ENCODE results near the gene ACOT7.

The ACOT7 gene

GRCh38 chr1:6271554-6271953 lies 122.0 kb downstream of the ACOT7 start:
- DNase-seq (ENCODE audit: low read depth in 2 of 2, low spot score in 1 of 2) = no peak

GRCh38 chr1:6271006-6271405 lies 122.6 kb downstream of the ACOT7 start:
- DNase-seq (ENCODE audit: low read depth in 2 of 2, low spot score in 1 of 2) = no peak

DNA sequence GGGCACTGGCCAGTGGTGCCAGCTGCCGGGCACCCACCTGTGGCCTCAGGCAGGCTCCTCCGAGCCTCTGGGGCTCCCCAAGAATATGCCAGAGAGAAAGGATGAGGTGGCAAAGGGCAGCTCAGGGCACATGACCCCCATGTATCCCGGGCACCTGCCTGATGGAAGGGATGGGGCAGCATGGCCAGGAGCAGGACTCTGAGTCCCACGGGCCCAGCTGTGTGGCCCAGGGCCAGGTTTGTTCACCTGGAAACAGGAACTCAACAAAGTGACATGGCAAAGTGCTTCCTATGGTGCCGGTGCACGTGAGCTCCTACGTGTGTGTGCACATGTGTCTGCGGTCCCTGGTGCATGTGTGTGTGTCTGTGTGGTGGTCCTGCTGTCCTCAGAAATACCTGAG lies 123.2 kb downstream of the ACOT7 start:
- DNase-seq (ENCODE audit: low read depth in 2 of 2, low spot score in 1 of 2) = no peak

GRCh38 chr1:6269720-6270400 lies 123.7 kb downstream of the ACOT7 start:
- DNase-seq (ENCODE audit: low read depth in 2 of 2, low spot score in 1 of 2) = no peak

DNA sequence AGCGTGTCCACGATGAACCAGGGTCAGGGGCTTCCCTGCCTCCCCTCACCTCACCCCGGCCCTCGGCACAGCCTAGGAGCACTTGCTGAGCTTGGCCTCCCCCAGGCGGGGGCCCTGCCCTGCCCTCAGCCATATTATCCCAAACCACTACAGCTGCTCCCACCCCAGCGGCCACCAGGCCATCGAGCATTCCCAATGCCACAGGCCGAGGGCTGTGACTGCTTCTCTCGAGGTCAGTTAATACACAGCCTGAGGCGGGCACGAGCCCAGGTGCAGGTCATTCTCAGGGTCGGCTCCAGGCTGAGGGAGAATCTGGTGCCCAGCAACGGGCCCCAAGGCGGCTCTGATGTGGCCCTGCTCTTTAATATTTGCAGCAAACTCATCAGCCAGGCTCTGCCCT lies 124.3 kb downstream of the ACOT7 start:
- DNase-seq (ENCODE audit: low read depth in 2 of 2, low spot score in 1 of 2) = no peak

- DNase-seq (ENCODE audit: low read depth in 2 of 2, low spot score in 1 of 2) = no peak
These were observed 125.2 kb downstream of the ACOT7 start for GRCh38 chr1:6268415-6268814.

DNA sequence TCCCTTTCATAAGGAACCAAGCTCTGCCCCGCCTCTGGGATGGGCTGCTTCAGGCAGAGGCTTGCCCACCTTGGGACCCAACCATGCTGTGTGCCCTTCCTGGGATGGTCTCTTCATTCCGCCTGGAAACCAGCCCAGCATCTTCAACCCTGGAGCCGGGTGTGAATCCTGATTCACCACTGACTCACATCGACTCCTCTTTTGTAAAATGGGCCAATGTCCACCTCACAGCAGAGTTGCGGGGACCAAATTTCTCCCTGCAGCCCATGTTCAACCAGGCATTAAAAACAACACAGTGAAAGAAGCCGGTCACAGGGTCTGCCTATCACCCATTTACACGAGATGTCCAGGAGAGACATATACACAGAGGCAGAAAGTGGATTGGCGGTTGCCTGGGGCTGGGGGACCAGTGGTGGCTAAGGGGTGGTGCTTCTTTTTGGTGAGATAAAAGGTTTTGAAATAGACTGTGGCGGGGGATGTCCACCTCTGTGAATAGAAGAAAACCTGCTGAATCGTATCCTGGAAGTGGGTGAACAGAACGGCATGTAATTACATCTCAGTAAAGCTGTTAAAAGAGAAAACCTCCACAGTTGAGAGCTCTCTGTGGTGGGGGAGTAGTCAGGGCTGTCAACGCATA lies 125.8 kb downstream of the ACOT7 start:
- DNase-seq (ENCODE audit: low read depth in 2 of 2, low spot score in 1 of 2) = no peak

GRCh38 chr1:6266641-6267040 lies 126.9 kb downstream of the ACOT7 start:
- DNase-seq (ENCODE audit: low read depth in 2 of 2, low spot score in 1 of 2) = no peak

DNA sequence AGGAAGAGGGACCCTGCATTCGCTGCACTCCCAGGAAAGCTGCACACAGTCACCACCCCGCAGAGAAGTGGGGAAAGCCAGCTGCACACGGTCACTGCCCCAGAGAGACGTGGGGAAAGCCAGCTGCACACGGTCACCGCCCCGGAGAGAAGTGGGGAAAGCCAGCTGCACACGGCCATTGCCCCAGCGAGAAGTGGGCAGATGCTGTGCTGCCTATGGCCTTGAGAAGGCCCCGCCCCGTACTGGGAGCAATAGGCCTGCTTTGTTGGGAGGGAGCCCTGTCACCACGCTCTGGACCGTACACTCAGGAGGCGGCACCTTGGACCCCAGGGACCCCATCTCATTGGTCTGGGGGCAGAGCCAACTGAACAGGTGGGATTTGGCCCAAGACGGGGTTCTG lies 128.4 kb downstream of the ACOT7 start:
- no peak for DNase-seq (ENCODE audit: low read depth in 2 of 2, low spot score in 1 of 2)

DNA sequence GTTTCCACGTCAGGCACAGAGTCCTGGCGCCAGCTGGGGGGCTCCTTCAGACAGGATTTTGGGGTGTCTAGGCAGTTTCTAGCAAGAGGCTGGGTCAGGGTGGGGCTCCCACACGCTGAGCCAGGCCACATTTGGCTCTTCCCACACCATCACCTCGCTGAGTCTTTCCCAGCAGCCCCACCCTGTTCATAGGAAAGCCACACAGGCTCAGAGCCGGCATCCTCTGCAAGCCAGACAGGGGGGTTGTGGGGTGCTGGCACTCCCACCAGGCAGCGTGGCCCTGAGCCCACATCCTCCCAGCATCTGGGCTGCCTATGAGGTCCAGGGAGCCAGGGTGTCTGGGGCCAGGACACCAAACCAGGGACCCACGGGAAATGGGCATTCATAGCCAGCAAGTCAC lies 129.9 kb downstream of the ACOT7 start:
- DNase-seq (ENCODE audit: low read depth in 2 of 2, low spot score in 1 of 2) = no peak

DNA sequence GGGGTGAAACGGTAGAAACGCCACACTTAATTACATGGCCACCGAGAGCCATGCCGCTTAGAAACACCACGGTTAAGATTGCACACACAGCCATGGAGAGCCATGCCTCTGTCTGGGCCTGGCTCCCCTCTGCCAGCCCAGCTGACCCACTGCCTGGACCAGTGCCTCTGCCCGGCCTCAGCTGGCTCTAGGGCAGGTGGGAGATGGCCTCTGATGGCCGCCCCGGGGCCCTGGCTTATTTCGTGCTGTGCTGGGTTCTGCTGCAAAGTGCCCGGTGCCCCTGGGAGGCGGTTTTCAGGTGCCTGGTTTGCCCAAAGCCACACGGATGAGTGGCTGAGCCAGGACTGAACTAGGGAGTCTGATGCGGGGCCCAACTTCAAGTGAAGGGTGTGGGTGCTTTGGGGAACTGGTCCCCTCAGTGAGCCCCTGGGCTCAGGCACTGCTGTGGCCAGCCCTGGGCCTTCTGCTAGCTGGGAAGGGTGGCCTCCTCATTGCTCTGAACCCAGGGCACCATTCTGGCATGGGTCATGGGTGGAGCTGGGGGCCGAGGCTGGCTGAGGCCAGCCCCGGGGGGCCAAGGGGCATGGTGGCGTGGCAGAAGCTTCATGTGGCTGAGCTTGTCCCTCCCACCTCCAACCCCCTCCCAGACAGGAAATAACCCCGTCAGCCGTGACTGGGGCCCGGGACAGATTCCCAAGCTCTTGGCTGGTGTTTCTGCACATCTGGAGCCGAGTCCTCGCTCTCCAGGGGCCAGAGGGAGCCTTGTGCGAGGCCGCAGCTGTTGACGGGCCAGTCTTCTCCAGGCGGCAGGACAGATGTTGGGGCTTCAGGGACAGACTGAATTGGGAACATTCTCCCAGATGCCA lies 130.8 kb downstream of the ACOT7 start:
- DNase-seq (ENCODE audit: low read depth in 2 of 2, low spot score in 1 of 2) = no peak

- DNase-seq (ENCODE audit: low read depth in 2 of 2, low spot score in 1 of 2) = no peak
These were observed 132.0 kb downstream of the ACOT7 start for GRCh38 chr1:6261615-6261995.

- peak; percentile 14 to 40 for DNase-seq (ENCODE audit: low read depth in 2 of 2, low spot score in 1 of 2)
These were observed 132.5 kb downstream of the ACOT7 start, which contains the start of gene GPR153 for GRCh38 chr1:6260961-6261614. Gene GPR153, minus strand, starts transcription at chr1:6261098. Its CDS starts 6,193 bp downstream, at chr1:6254905.

- DNase-seq (ENCODE audit: low read depth in 2 of 2, low spot score in 1 of 2) = no peak
These were observed 133.1 kb downstream of the ACOT7 start for GRCh38 chr1:6260433-6260934.

DNA sequence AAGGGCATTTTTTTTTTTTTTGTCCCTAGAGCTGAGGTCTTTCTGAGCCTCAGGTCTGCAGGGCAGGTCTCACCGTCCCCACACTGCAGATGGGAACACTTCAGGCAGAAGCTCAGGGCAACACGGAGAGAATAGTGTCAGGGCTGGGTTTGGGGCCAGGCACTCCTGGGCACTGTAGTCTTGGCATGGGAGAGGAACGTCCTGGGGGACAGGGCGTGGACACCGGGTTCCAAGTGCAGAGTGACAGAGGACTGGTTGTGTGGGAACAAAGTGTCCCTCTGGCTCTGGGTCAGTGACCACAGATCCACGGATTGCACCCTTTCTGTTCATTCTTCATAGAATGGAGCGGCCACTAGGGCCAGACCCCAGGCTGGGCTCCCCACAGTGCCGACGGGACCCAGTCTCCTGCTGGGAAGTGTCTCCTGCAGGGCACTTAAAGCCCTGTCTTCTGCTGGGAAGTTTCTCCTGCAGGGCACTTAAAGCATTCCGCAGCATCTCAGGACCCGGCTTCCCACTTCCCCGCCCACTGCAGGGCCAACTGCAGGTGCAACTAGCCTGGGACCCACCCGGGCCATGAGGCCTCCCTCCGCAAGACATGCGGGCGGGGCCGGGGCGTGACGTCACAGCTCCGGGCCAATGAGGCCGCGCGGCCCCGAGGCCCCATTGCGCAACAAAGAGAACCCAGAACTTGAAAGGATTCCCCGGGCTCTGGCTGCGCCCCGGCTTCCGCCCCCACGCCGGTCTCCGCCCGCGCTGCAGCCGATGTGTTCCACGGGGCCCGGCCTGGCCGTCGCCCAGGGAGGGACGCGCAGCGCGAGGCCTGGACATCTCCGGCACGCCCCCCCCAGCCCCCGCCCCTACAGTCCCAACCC lies 133.8 kb downstream of the ACOT7 start:
- DNase-seq (ENCODE audit: low read depth in 2 of 2, low spot score in 1 of 2) = peak; percentile 45 to 58

DNA sequence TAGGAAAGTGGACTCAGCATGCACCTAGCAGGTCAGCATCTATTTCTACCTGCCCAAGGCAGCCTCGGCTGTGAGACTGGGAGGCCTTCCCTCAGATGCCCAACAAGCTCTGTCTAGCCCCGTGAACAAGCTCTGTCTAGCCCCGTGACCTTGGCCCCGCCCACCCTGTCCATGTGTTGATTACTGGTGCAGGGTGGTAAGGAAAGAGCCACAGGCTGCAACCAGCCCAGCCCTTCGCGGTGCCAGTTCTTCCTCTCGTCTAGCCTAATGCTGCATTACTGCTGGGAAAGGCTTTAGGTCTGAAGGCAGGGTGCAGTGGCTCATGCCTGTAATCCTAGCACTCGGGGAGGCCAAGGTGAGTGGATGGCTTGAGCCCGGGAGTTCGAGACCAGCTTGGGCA lies 134.9 kb downstream of the ACOT7 start:
- DNase-seq (ENCODE audit: low read depth in 2 of 2, low spot score in 1 of 2) = no peak

DNA sequence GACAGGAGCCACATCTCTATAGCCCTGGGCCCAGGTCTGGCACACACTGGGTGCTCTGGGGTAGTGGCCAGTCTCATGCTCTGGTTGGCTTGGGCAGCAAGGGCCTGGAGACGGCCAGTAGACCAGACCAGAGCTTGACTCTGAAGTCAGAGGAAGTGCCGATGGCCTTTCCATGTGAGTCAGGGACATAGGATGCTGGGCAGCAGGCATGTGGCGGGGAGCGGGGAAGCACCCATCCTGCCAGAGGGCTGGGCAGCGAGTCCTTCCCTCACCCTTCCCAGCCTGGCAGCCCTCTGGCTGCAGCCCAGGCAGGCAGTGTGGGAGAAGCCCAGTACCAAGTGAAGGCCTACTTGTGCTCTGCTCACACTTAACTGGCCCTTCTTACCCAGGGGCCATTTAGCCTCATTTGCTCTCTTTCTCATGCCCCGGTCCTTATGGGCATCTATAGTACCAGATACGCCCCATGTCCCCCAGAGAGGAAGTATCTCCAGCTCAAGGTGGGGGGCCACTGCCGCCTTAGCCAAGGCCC lies 136.0 kb downstream of the ACOT7 start:
- DNase-seq (ENCODE audit: low read depth in 2 of 2, low spot score in 1 of 2) = no peak

DNA sequence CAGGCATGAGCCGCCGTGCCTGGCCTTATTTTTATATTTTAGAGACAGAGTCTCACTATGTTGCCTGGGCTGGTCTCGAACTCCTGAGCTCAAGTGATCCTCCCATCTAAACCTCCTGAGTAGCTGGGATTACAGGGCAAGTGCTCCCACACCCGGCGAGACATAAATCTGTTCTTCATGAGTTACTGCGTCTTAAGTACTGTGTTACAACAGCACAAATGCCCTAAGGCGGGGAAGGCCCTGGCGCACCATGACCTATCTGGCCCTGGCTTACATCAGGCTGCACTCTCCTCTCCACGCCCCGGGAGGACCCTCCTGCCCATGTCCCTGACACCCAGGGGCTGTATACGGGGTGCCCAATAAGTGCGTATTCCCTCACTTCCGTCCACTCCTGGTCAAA lies 136.9 kb downstream of the ACOT7 start:
- no peak for DNase-seq (ENCODE audit: low read depth in 2 of 2, low spot score in 1 of 2)

DNA sequence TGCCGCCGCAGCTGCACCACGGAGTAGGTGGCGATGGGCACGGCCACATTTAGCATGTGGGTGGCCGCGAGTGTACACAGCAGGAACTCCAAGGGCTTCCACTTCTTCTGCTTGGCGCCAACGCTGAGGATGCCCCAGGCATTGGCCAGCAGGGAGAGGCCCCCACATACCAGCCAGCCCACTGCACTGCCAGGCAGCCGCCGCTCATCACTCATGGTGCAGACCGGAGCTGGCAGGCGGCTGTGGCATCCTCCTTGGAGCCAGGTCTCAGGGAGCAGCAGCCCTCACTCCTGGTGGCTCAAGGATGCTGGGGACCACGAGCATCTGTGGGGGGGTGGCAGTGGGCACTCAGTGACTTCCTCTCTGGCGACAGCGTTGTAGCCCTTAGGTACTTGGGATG lies 138.9 kb downstream of the ACOT7 start:
- no peak for DNase-seq (ENCODE audit: low read depth in 2 of 2, low spot score in 1 of 2)

DNA sequence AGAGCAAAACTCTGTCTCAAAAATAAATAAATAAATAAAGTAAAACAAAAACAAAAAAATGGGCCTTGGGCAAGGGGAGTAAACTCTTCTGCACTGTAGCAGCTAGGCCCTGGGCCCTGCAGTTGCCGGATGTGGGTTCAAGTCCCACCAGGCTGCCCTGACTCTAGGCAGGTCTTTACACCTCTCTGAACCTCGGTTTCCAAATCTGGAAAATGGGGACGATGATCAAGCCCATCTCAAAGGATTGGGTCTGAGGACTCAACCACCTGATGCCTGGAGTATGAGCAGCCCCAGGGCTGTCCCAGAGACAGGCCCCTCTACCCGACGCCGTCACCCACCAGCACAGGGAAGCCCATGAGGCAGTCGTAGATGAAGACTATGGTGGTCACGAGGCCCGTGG lies 140.2 kb downstream of the ACOT7 start:
- DNase-seq (ENCODE audit: low read depth in 2 of 2, low spot score in 1 of 2) = no peak

Measured in stimulated activated CD8-positive, alpha-beta memory T cell treated with anti-CD3 and anti-CD28 coated beads, Interleukin-4, amount 100 ng/mL, for 4 hours (primary cell).